OCI-LY7 (cell line): ENCODE data around the gene CHST5. TPM values are rescaled to one million over a fixed set of nuclear protein-coding genes. Genes with fewer than 3 reads are reported as not detected.

Source experiments
- BruUV-seq: library from RNA; stranded (reverse); fragments of 400-500 nt; replicated peaks from 2 replicates; lab custom pipeline; 2021; lab: Mats Ljungman, UMichigan
- CTCF ChIA-PET: fragments of 300-600 bp; sonication (Branson Sonifier 250); formaldehyde crosslinking; loops from one replicate; lab custom pipeline; 2022; ENCODE audit warnings: antibody characterized with exemption; ENCODE audit not compliant: unreplicated experiment; lab: Charles Lee
- POLR2A ChIA-PET: fragments of 300-600 bp; sonication (Branson Sonifier 250); formaldehyde crosslinking; loops from one replicate; lab custom pipeline; 2022; ENCODE audit warnings: antibody characterized with exemption; lab: Charles Lee
- DNase-seq: peaks from one replicate; pipeline ENCODE4 v3.0.0-alpha.2; 2015; ENCODE audit warnings: low spot score
- H2AFZ ChIP-seq: fragments of 200-600 bp; sonication (generic), shearing (Covaris generic); 2 replicates; pipeline ENCODE4 v1.6.1; 2014; ENCODE audit warnings: mild to moderate bottlenecking, antibody characterized with exemption, low read length, moderate library complexity
- H3K27ac ChIP-seq: fragments of 200-600 bp; sonication (generic); 2 replicates; pipeline ENCODE4 v1.5.1; 2014; ENCODE audit warnings: mixed run types, low read depth, mild to moderate bottlenecking, moderate library complexity, low read length, inconsistent platforms; ENCODE audit not compliant: poor library complexity, severe bottlenecking
- H3K36me3 ChIP-seq: fragments of 200-600 bp; sonication (generic); 2 replicates; pipeline ENCODE4 v1.6.1; 2014; ENCODE audit warnings: mild to moderate bottlenecking, antibody characterized with exemption, low read length, moderate library complexity, mixed read lengths; ENCODE audit not compliant: insufficient read depth
- H3K4me1 ChIP-seq: fragments of 200-600 bp; sonication (generic); 2 replicates; pipeline ENCODE4 v1.5.1; 2014; ENCODE audit warnings: mild to moderate bottlenecking, low read length; ENCODE audit not compliant: insufficient read depth, poor library complexity, severe bottlenecking
- H3K4me2 ChIP-seq: fragments of 200-600 bp; sonication (generic); 2 replicates; pipeline ENCODE4 v1.6.1; 2014; ENCODE audit warnings: mild to moderate bottlenecking, low read length
- H3K4me3 ChIP-seq: fragments of 200-600 bp; sonication (generic); 2 replicates; pipeline ENCODE4 v1.5.1; 2014; ENCODE audit warnings: mild to moderate bottlenecking, low read depth, low read length; ENCODE audit not compliant: poor library complexity, severe bottlenecking
- H3K79me2 ChIP-seq: fragments of 200-600 bp; sonication (generic); 2 replicates; pipeline ENCODE4 v1.6.1; 2016; ENCODE audit warnings: low read depth, mild to moderate bottlenecking, low read length, moderate library complexity, mixed read lengths; ENCODE audit not compliant: insufficient read depth
- H3K9me2 ChIP-seq: fragments of 200-600 bp; sonication (generic); 2 replicates; pipeline ENCODE4 v1.6.1; 2016; ENCODE audit warnings: mild to moderate bottlenecking, low read length, mixed read lengths; ENCODE audit not compliant: insufficient read depth
- H3K9me3 ChIP-seq: fragments of 200-600 bp; sonication (generic); 2 replicates; pipeline ENCODE4 v1.6.1; 2014; ENCODE audit warnings: mild to moderate bottlenecking, mixed run types, low read length, mixed read lengths
- H4K20me1 ChIP-seq: fragments of 200-600 bp; sonication (generic); 2 replicates; pipeline ENCODE4 v1.6.1; 2014; ENCODE audit warnings: mild to moderate bottlenecking, antibody characterized with exemption, low read length, moderate library complexity, mixed read lengths; ENCODE audit not compliant: insufficient read depth
- EZH2phosphoT487 ChIP-seq: fragments of 200-600 bp; sonication (generic); IDR thresholded peaks from 2 replicates; pipeline ENCODE4 v1.6.1; 2018; ENCODE audit warnings: low read depth, borderline replicate concordance, mild to moderate bottlenecking, mixed run types, antibody characterized with exemption, low read length, moderate library complexity, mixed read lengths
- intact Hi-C: fragments of 100-400 bp; cut with micrococcal nuclease; formaldehyde crosslinking; loops from one replicate; pipeline ENCODE4 v1.10.0; 2022; ENCODE audit not compliant: unreplicated experiment
- total RNA-seq, 2 experiments: library from RNA; depleted of rRNA in 1 of 2; stranded (reverse); fragments of >200 nt in 1 of 2; shearing (Covaris generic) in 1 of 2; gene quantifications; 2 replicates each; pipeline ENCODE4 v1.2.3, GENCODE V29; 2014 to 2022
- TF ChIP-seq, protein P1 (sequence below): fragments of 200-600 bp; sonication (generic); conservative IDR thresholded peaks from 2 replicates; pipeline ENCODE4 v1.5.1; 2014; ENCODE audit warnings: mild to moderate bottlenecking, antibody characterized with exemption, low read length, moderate library complexity, mixed read lengths

The CHST5 gene
- total RNA-seq, 2 experiments from 2014 or later = 0.10 to 0.19 TPM

DNA sequence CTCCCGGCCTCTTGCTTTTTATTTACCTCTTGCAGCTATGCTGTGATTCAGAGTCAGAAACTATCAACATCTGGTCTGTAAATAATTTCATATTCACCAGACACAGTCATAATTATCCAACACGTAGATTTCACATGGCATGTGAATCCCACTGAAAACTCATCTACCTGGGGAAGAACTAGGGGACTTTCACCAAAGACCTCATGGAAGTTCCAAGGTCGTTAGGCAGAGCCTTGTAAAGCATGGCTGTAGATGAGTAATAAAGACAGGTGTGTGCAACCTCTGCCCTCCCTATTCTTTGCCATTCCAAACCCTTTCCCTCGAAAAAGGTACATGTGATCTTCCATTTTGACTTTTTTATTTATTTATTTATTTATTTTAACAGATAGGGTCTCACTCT, 1.9 kb upstream of the CHST5 start:
- DNase-seq = no peak
- Histone ChIP-seq H3K79me2 (no peaks in the 10 kb centered on the region), H3K4me2 (no peak overlapping the region), H3K9me2 (no peaks in the 10 kb centered on the region), H3K4me3 (no peak overlapping the region), H3K9me3 (no peaks in the 10 kb centered on the region), H3K27ac (no peak overlapping the region), H3K36me3 (no peaks in the 10 kb centered on the region; the same call in 1 of the 2 replicates), H2AFZ (no peak overlapping the region), H3K4me1 (no peaks in the 10 kb centered on the region), H4K20me1 (no peaks in the 10 kb centered on the region)
- BruUV-seq = no TSS peak
- TF ChIP-seq, protein P1, sequence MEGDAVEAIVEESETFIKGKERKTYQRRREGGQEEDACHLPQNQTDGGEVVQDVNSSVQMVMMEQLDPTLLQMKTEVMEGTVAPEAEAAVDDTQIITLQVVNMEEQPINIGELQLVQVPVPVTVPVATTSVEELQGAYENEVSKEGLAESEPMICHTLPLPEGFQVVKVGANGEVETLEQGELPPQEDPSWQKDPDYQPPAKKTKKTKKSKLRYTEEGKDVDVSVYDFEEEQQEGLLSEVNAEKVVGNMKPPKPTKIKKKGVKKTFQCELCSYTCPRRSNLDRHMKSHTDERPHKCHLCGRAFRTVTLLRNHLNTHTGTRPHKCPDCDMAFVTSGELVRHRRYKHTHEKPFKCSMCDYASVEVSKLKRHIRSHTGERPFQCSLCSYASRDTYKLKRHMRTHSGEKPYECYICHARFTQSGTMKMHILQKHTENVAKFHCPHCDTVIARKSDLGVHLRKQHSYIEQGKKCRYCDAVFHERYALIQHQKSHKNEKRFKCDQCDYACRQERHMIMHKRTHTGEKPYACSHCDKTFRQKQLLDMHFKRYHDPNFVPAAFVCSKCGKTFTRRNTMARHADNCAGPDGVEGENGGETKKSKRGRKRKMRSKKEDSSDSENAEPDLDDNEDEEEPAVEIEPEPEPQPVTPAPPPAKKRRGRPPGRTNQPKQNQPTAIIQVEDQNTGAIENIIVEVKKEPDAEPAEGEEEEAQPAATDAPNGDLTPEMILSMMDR = no peak
- no peak for TF ChIP-seq EZH2phosphoT487
- CTCF ChIA-PET = no interaction called here
- intact Hi-C loops = no loop called here
- POLR2A ChIA-PET = no interaction called here

DNA sequence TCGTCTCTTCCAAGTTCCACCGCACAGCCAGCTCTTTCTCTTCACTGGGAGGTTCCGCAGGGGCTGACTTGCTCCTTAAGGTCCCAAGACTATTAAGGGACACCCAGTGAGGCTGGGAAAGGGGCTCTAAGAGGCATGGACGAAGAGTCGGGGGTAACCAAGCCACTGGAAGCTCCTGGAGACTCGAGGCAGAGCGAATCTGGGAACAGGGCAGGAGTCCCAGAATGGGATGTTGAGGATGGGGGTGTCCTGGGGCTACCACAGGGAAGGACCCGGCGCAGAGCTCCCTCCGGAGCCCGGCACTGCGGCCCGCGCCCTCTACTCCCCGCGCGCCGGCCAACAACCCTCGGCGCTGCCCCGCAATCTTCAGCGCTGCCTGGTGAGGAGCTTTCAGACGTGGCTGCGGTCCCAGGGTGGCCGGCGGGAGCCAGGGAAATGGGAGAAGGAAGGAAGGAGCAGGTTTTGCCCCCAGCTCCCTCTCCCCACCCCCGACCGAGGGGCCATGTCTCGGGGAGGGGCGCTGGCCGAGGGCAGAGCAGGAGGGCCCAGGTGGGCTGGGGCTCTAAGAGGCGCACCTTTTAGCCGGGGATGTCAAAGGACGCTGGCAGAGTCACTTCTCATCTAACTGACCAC, 581 bp downstream of the CHST5 start:
- no peak overlapping the region for H2AFZ ChIP-seq
- intact Hi-C loops = no loop called here
- no peaks in the 10 kb centered on the region for H4K20me1 ChIP-seq
- TF ChIP-seq, protein P1 = no peak
- no peak for TF ChIP-seq EZH2phosphoT487
- no peak overlapping the region for H3K4me3 ChIP-seq
- H3K4me2 ChIP-seq = no peak overlapping the region
- DNase-seq = no peak
- H3K27ac ChIP-seq = no peak overlapping the region
- no peaks in the 10 kb centered on the region for H3K9me2 ChIP-seq
- CTCF ChIA-PET = no interaction called here
- no peaks in the 10 kb centered on the region for H3K79me2 ChIP-seq
- no TSS peak for BruUV-seq
- H3K4me1 ChIP-seq = no peaks in the 10 kb centered on the region
- H3K36me3 ChIP-seq = no peaks in the 10 kb centered on the region
- POLR2A ChIA-PET = interaction anchor here (0.5 to 0.9 kb wide), 3 partner anchors 20 to 118 kb away, joined by 3 read pairs; no protein-coding TSS in a partner anchor
- no peaks in the 10 kb centered on the region for H3K9me3 ChIP-seq

DNA sequence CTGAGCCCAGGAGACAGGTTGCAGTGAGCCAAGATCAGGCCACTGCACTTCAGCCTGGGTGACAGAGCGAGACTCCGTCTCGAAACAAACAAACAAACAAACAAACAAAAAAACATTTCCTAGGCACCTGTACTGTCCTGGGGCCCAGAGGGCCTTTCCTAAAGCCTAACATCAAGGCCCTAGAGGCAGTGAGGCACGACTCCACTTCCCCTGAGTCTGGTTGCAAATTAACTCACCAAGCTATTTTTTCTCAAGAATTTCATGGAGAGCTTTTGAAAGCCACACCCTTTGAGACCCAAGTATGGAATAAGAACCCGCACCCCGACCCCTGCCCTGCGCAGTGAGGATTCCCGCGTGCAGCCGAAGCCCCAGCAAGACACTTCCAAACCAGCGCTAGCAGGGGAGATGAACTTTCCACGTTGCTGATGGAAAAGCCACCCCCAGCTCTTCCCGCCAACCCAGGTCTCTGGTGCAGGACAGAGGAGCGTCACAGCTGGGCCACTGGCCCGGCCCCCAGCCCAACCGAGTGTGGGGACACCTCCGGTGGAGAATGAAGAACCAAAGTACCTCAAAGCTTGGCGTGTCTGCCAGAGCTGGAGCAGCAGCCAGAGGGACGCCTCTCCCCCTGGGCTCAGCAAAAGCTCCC, 1.2 kb downstream of the CHST5 start:
- ChIA-PET CTCF (no interaction called here), POLR2A (interaction anchor here (0.5 to 0.9 kb wide), 3 partner anchors 71 to 228 kb away, joined by 3 read pairs; no protein-coding TSS in a partner anchor)
- Histone ChIP-seq H3K36me3 (no peaks in the 10 kb centered on the region), H2AFZ (no peak overlapping the region), H3K79me2 (no peaks in the 10 kb centered on the region), H4K20me1 (no peaks in the 10 kb centered on the region), H3K27ac (no peak overlapping the region), H3K9me2 (no peaks in the 10 kb centered on the region), H3K4me3 (no peak overlapping the region), H3K9me3 (no peaks in the 10 kb centered on the region), H3K4me1 (no peaks in the 10 kb centered on the region), H3K4me2 (no peak overlapping the region)
- no peak for TF ChIP-seq EZH2phosphoT487
- TF ChIP-seq, protein P1 = no peak
- no TSS peak for BruUV-seq
- intact Hi-C loops = no loop called here
- DNase-seq = no peak
